OCI-LY7 (cell line): ENCODE measurements around the gene TASP1. TPM values are rescaled to one million over a fixed set of nuclear protein-coding genes. Genes with fewer than 3 reads are reported as not detected.

Experiments
- BruUV-seq: library from RNA; stranded (reverse); fragments of 400-500 nt; replicated peaks from 2 replicates; lab custom pipeline; 2021; lab: Mats Ljungman, UMichigan
- CTCF ChIA-PET: fragments of 300-600 bp; sonication (Branson Sonifier 250); formaldehyde crosslinking; loops from one replicate; lab custom pipeline; 2022; ENCODE audit warnings: antibody characterized with exemption; ENCODE audit not compliant: unreplicated experiment; lab: Charles Lee
- POLR2A ChIA-PET: fragments of 300-600 bp; sonication (Branson Sonifier 250); formaldehyde crosslinking; loops from one replicate; lab custom pipeline; 2022; ENCODE audit warnings: antibody characterized with exemption; lab: Charles Lee
- DNase-seq: peaks from one replicate; pipeline ENCODE4 v3.0.0-alpha.2; 2015; ENCODE audit warnings: low spot score
- H2AFZ ChIP-seq: fragments of 200-600 bp; sonication (generic), shearing (Covaris generic); 2 replicates; pipeline ENCODE4 v1.6.1; 2014; ENCODE audit warnings: mild to moderate bottlenecking, antibody characterized with exemption, low read length, moderate library complexity
- H3K27ac ChIP-seq: fragments of 200-600 bp; sonication (generic); 2 replicates; pipeline ENCODE4 v1.5.1; 2014; ENCODE audit warnings: mixed run types, low read depth, mild to moderate bottlenecking, moderate library complexity, low read length, inconsistent platforms; ENCODE audit not compliant: poor library complexity, severe bottlenecking
- H3K36me3 ChIP-seq: fragments of 200-600 bp; sonication (generic); 2 replicates; pipeline ENCODE4 v1.6.1; 2014; ENCODE audit warnings: mild to moderate bottlenecking, antibody characterized with exemption, low read length, moderate library complexity, mixed read lengths; ENCODE audit not compliant: insufficient read depth
- H3K4me1 ChIP-seq: fragments of 200-600 bp; sonication (generic); 2 replicates; pipeline ENCODE4 v1.5.1; 2014; ENCODE audit warnings: mild to moderate bottlenecking, low read length; ENCODE audit not compliant: insufficient read depth, poor library complexity, severe bottlenecking
- H3K4me2 ChIP-seq: fragments of 200-600 bp; sonication (generic); 2 replicates; pipeline ENCODE4 v1.6.1; 2014; ENCODE audit warnings: mild to moderate bottlenecking, low read length
- H3K4me3 ChIP-seq: fragments of 200-600 bp; sonication (generic); 2 replicates; pipeline ENCODE4 v1.5.1; 2014; ENCODE audit warnings: mild to moderate bottlenecking, low read depth, low read length; ENCODE audit not compliant: poor library complexity, severe bottlenecking
- H3K79me2 ChIP-seq: fragments of 200-600 bp; sonication (generic); 2 replicates; pipeline ENCODE4 v1.6.1; 2016; ENCODE audit warnings: low read depth, mild to moderate bottlenecking, low read length, moderate library complexity, mixed read lengths; ENCODE audit not compliant: insufficient read depth
- H3K9me2 ChIP-seq: fragments of 200-600 bp; sonication (generic); 2 replicates; pipeline ENCODE4 v1.6.1; 2016; ENCODE audit warnings: mild to moderate bottlenecking, low read length, mixed read lengths; ENCODE audit not compliant: insufficient read depth
- H3K9me3 ChIP-seq: fragments of 200-600 bp; sonication (generic); 2 replicates; pipeline ENCODE4 v1.6.1; 2014; ENCODE audit warnings: mild to moderate bottlenecking, mixed run types, low read length, mixed read lengths
- H4K20me1 ChIP-seq: fragments of 200-600 bp; sonication (generic); 2 replicates; pipeline ENCODE4 v1.6.1; 2014; ENCODE audit warnings: mild to moderate bottlenecking, antibody characterized with exemption, low read length, moderate library complexity, mixed read lengths; ENCODE audit not compliant: insufficient read depth
- EZH2phosphoT487 ChIP-seq: fragments of 200-600 bp; sonication (generic); IDR thresholded peaks from 2 replicates; pipeline ENCODE4 v1.6.1; 2018; ENCODE audit warnings: low read depth, borderline replicate concordance, mild to moderate bottlenecking, mixed run types, antibody characterized with exemption, low read length, moderate library complexity, mixed read lengths
- intact Hi-C: fragments of 100-400 bp; cut with micrococcal nuclease; formaldehyde crosslinking; loops from one replicate; pipeline ENCODE4 v1.10.0; 2022; ENCODE audit not compliant: unreplicated experiment
- total RNA-seq, 2 experiments: library from RNA; depleted of rRNA in 1 of 2; stranded (reverse); fragments of >200 nt in 1 of 2; shearing (Covaris generic) in 1 of 2; gene quantifications; 2 replicates each; pipeline ENCODE4 v1.2.3, GENCODE V29; 2014 to 2022
- TF ChIP-seq, protein P1 (sequence below): fragments of 200-600 bp; sonication (generic); conservative IDR thresholded peaks from 2 replicates; pipeline ENCODE4 v1.5.1; 2014; ENCODE audit warnings: mild to moderate bottlenecking, antibody characterized with exemption, low read length, moderate library complexity, mixed read lengths

TASP1 gene
- total RNA-seq, 2 experiments from 2014 or later: 12.9 to 15.5 TPM

DNA sequence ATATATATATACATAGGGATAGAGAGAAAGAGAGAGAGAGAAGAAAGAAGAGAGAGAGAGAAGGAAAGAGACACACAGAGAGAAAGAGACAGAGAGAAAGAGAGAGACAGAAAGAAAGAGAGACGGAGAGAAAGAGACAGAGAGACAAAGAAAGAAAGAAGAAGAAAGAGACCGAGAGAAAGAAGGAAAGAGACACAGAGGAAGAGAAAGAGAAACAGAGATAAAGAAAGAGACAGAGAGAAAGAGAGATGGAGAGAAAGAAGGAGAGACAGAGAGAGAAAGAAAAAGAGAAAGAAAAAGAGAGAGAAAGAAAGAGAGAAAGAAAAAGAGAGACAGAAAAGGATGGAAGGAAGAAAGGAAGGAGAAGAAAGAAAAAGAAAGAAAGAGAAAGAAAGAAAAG lies 46.9 kb upstream of the TASP1 start:
- no peaks in the 10 kb centered on the region for H3K36me3 ChIP-seq
- TF ChIP-seq, protein P1, sequence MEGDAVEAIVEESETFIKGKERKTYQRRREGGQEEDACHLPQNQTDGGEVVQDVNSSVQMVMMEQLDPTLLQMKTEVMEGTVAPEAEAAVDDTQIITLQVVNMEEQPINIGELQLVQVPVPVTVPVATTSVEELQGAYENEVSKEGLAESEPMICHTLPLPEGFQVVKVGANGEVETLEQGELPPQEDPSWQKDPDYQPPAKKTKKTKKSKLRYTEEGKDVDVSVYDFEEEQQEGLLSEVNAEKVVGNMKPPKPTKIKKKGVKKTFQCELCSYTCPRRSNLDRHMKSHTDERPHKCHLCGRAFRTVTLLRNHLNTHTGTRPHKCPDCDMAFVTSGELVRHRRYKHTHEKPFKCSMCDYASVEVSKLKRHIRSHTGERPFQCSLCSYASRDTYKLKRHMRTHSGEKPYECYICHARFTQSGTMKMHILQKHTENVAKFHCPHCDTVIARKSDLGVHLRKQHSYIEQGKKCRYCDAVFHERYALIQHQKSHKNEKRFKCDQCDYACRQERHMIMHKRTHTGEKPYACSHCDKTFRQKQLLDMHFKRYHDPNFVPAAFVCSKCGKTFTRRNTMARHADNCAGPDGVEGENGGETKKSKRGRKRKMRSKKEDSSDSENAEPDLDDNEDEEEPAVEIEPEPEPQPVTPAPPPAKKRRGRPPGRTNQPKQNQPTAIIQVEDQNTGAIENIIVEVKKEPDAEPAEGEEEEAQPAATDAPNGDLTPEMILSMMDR: no peak
- TF ChIP-seq EZH2phosphoT487: no peak
- no peak overlapping the region for H3K27ac ChIP-seq
- intact Hi-C loops: no loop called here
- H4K20me1 ChIP-seq: no peaks in the 10 kb centered on the region
- no peak overlapping the region for H3K4me3 ChIP-seq
- peaks cover 12% of the 10 kb centered on the region for H3K4me1 ChIP-seq
- no peak overlapping the region for H2AFZ ChIP-seq
- ChIA-PET POLR2A (interaction anchor here (0.5 kb wide), 1 partner anchor 724 kb away, joined by 7 read pairs; no protein-coding TSS in a partner anchor), CTCF (no interaction called here)
- no peaks in the 10 kb centered on the region for H3K9me2 ChIP-seq
- no peak for DNase-seq
- no peaks in the 10 kb centered on the region for H3K9me3 ChIP-seq
- H3K79me2 ChIP-seq: no peaks in the 10 kb centered on the region
- BruUV-seq: no TSS peak
- H3K4me2 ChIP-seq: no peak overlapping the region

DNA sequence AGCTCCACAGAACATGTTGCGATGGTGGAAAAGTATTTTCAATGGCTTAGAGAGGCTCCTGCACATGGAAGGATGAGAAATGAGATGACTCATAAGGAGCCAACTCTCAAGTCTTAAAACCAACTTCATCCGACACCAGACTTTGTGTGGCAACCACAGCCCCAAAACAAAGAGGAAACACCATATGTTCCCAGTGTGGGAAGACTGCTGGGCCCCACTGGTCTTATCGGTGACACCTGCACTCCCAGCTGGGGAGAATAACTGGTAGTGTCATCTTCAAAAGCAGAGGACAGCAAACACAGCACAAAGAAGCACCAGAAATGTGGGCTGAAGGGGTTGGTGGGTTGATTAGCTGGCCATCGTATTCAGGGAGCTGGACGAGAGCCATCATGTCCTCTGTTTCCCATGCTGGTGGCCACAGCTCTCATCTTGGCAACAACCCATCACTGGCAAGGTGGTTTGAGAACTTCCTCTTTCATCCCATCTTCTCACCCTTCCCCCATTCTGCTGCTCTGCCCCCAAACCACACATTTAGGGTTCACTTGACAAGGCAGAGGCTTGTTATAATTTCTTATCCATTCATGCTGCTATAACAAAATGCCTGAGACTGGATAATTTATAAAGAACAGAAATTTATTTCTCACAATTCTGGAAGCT lies 46.0 kb upstream of the TASP1 start:
- ChIA-PET POLR2A (interaction anchor here (0.6 kb wide), 1 partner anchor 122 kb away, joined by 5 read pairs; no protein-coding TSS in a partner anchor), CTCF (no interaction called here)
- peak; percentile 3 for DNase-seq
- peaks cover 12% of the 10 kb centered on the region for H3K4me1 ChIP-seq
- no peak overlapping the region; the same call in 1 of the 2 replicates for H3K4me2 ChIP-seq
- H3K36me3 ChIP-seq: no peaks in the 10 kb centered on the region
- H4K20me1 ChIP-seq: no peaks in the 10 kb centered on the region
- no TSS peak for BruUV-seq
- no peaks in the 10 kb centered on the region for H3K79me2 ChIP-seq
- TF ChIP-seq, protein P1: no peak
- no peak for TF ChIP-seq EZH2phosphoT487
- H3K27ac ChIP-seq: no peak overlapping the region
- no peaks in the 10 kb centered on the region for H3K9me3 ChIP-seq
- intact Hi-C loops: no loop called here
- H3K9me2 ChIP-seq: no peaks in the 10 kb centered on the region
- no peak overlapping the region for H3K4me3 ChIP-seq
- no peak overlapping the region for H2AFZ ChIP-seq

DNA sequence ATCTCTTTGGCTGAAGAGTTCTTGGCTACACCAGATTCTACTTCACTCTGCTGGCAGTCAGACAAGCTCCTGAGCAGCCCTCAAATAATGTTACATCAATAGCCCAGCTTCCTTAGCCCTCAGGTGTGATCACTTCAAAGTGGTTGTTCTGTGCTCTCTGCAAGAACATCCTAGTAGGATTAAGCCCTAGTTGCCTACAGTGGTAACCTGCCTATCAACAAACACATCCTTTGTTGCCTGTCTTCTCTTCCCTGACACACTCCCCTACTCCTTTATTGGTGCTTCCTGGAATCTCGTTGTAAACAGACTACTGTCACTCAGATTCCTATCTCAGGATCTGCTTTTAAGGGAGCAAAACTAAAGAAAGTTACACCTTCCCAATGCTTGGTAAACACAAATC lies 45.1 kb upstream of the TASP1 start:
- Histone ChIP-seq H3K9me3 (no peaks in the 10 kb centered on the region), H4K20me1 (no peaks in the 10 kb centered on the region), H3K79me2 (no peaks in the 10 kb centered on the region), H3K9me2 (0 out of 2 replicates have a peak, but pooled peaks cover under 1% of the 10 kb centered on the region), H3K4me2 (no peak overlapping the region), H3K4me3 (no peak overlapping the region), H2AFZ (no peak overlapping the region), H3K27ac (no peak overlapping the region), H3K36me3 (no peaks in the 10 kb centered on the region), H3K4me1 (peaks cover 12% of the 10 kb centered on the region)
- no peak for DNase-seq
- no TSS peak for BruUV-seq
- POLR2A ChIA-PET: interaction anchor here (0.6 kb wide), 1 partner anchor 121 kb away, joined by 5 read pairs; no protein-coding TSS in a partner anchor
- CTCF ChIA-PET: no interaction called here
- intact Hi-C loops: no loop called here
- no peak for TF ChIP-seq EZH2phosphoT487
- TF ChIP-seq, protein P1: no peak
